GM19438 (cell line): Measurements from ENCODE around the gene SKIC8.

ENCODE experiments used
- ATAC-seq: cut with Tn5 transposase; IDR thresholded peaks from one replicate; pipeline ENCODE4 v1.9.1; 2021; ENCODE audit warnings: low read depth; ENCODE audit not compliant: unreplicated experiment

SKIC8 gene

GRCh38 chr15:78302579-78303312 lies 3.3 kb upstream of the SKIC8 start:
- ATAC-seq: no peak

GRCh38 chr15:78301828-78302227 lies 2.4 kb upstream of the SKIC8 start:
- ATAC-seq: no peak

DNA sequence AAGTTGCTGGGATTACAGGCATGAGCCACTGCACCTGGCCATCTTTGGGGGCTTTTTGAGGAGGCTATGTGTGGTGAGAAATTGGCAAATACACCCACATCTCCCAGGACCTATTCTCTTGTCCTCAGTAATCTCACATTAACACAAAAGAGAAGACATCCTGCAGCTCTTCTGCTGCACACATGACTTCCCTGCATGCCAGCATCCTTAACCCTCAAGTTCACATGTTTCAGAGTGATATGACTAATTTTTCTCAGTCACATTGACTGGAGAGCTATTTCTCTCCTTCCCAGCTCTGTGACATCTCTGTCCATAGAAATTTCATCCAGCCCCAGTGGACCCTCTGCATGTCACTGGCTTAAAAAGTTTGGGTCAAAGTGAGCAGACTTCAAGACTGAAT lies 1.9 kb upstream of the SKIC8 start:
- ATAC-seq: no peak

DNA sequence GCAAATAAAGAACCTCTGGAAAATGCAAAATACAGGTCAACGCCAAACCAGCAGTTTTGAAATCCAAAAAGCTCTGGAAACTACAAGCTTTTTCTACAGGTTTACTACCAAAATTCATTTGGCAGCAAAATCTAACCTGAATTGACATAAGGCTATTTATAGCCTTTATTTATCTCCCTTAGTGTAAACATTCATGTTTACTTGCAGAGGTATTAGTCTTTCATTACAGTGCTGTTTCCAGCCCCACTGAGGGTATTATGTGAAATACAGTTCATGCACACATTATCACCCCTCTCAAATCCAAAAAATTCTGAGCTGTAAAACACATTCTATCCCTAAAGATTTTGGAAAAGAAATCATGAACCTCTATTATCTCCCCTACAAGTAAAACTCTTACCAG lies 7.2 kb downstream of the SKIC8 start:
- no peak for ATAC-seq

DNA sequence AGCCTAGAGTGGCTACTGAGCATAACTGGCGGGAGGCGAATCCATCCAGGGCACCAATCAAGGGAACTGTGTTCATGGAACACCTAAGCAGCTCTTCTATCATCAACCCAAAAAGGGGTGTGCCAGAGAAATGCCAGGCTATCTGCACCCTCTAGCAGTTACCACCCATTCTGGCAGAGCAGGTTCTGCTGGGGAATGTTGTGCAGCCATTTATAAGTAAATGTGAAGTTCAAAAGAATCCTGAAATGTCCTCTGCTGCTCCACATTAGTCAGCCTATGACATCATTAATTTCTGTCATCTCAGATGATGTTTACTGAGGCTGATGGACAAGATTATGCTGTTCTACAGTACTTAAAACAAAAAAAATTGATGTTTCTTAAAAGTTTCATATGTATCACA lies 7.7 kb downstream of the SKIC8 start:
- ATAC-seq: no peak

DNA sequence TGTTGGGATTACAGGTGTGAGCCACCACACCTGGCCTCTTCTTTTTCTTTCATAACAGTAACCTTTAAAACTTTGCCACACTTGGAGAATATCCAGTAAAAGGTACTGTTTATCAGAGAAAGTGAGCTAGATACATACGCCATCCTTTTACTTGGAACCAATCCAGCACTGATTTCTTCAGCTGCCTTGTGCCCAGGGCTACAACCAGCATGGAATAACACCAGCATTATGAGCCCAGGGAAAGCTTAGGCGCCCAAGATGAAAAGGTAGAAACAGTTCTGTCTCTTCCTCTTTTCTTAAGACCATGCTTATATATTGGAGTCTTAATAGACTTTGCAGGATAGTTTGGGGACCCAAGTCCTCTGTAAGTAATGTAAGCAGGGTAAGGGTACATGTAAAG lies 8.4 kb downstream of the SKIC8 start:
- ATAC-seq: no peak

- ATAC-seq: no peak
Measured at GRCh38 chr15:78290222-78290621, 9.2 kb downstream of the SKIC8 start.

DNA sequence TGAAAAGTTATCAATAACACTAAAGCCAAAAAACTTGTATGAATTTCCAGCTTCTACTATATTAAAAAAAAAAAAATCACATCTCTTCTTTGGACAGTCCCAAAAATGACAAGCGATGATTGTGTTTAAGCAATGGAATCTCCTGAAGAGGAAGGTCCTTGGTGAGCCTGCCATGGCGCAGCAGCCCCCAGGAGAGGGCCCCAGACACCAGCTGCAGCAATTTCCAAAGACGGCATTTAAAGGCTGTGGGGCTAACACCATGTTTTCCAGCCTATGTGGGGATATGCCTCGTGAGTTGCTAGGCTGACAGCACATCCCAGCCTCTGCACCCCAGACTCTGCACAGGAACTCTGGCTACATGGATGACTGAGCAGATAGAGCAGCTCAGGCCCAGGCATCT lies 14.7 kb downstream of the SKIC8 start:
- no peak for ATAC-seq

- ATAC-seq: no peak
Measured at GRCh38 chr15:78282324-78282723, 17.1 kb downstream of the SKIC8 start.

GRCh38 chr15:78280319-78281072 lies 18.9 kb downstream of the SKIC8 start:
- no peak for ATAC-seq

DNA sequence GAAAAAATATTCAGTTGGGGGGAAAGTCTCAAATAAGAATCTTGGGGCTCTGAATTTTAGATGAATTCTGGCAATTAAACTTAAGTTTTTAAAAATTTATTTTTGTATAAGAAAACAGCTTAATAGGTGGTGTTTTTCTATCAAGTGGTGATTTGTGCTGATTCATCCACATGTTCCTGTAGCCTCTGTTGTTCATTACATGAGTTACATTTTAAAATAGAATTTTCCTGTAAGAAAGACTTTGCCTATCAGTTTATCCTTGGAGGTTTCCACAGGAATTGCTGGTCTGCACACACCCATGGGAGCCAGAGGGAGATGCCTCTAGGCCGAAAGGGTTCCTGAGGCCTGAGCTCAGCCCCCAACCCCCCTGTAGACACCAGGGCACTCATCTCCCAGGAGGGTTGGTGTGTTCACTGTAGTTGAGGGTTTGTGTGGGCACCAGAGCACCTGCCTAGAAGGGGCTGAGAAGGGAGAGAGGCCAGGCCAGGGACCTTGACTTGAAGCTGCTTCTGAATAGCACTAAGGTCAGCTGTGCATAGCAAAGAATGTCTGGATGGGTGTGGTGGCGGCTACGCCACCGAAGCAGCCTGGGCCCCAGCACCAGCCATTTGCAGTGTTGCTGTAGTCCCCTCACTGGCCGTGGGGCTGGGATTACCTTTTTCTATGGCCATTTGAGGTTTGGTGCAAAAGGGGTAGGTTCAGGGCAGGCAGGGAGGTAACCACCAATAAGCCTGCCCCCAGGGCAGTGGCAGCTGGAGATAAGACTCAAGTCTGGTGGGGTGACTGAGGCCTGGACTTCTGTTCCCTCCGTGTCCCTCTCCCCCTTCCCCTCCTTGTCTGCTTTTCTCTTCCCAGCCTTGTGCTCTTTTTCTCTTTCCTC lies 23.1 kb downstream of the SKIC8 start:
- no peak for ATAC-seq

DNA sequence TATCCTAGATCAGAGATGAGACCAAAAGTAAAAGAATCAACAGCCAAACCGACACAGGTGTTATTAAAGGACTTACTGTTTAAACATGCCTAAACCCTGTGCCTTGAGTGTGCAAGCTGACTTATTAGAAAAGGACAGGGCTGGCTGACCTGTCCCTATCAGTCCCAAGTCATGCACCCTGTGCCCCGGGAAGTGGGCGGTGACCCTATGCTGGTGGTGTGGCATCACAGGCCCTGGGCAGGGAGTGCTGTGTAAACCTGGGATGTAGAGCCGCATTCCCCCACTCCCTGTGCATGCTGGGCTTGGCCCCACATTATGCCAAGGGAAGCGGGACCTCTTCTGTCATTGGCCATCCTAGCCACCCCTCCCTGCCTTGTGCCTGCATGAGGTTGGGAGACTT lies 24.4 kb downstream of the SKIC8 start:
- no peak for ATAC-seq

DNA sequence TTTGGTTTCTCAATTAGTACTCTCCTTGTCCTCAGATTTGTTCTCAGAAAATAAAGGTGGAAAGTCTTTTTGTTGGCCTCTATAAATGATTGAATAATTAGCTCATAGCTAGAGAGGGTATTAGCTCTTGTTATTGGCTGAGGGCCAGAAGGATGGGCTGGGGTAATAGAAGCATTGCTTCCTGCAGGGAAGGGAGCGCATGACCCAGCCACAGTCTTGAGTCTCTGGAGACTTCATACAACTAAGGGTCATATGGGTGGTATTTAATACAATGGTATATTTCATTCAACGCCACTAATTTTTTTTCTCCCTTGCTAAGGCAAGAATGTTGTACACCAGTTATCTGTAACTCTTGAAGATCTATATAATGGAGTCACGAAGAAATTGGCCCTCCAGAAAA lies 26.6 kb downstream of the SKIC8 start:
- no peak for ATAC-seq

DNA sequence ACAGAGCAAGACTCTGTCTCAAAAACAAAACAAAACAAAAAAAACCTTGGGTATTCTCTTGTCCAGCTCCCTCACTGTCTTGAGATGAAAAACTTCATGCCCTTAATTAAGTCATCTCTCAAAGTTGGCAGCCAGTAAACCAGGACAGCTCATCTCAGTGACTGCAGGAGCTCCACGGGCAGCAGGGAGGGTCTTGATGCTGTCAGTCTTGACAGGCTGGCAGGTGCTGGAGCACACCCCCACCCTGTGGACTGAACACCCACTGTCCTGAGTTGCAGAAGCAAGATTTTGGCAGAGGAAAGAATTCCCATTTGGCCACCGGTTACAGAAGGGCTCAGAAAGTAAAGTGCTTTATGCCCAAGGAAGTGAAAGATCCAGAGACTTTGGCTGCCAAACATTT lies 27.1 kb downstream of the SKIC8 start:
- ATAC-seq: no peak

GRCh38 chr15:78266806-78267205 lies 32.6 kb downstream of the SKIC8 start:
- ATAC-seq: no peak

- ATAC-seq: no peak
Measured at GRCh38 chr15:78266229-78266628, 33.2 kb downstream of the SKIC8 start.

- no peak for ATAC-seq
Measured at GRCh38 chr15:78265752-78266224, 33.6 kb downstream of the SKIC8 start.

DNA sequence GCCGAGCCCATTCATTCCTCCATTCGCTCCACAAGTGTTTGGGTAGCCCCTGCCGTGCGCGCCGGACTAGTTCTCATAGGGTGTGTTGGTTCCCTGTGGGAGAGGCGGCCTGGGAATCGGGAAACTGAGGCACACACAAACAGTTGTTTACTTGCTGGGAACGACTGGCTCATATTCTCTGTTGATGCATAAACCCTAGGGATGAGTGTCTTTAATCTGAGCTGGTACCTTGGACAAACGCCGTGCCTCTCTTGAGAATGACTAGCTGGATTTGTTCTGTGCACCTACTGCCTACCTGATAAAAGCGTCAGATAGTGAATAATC lies 34.3 kb downstream of the SKIC8 start:
- no peak for ATAC-seq

DNA sequence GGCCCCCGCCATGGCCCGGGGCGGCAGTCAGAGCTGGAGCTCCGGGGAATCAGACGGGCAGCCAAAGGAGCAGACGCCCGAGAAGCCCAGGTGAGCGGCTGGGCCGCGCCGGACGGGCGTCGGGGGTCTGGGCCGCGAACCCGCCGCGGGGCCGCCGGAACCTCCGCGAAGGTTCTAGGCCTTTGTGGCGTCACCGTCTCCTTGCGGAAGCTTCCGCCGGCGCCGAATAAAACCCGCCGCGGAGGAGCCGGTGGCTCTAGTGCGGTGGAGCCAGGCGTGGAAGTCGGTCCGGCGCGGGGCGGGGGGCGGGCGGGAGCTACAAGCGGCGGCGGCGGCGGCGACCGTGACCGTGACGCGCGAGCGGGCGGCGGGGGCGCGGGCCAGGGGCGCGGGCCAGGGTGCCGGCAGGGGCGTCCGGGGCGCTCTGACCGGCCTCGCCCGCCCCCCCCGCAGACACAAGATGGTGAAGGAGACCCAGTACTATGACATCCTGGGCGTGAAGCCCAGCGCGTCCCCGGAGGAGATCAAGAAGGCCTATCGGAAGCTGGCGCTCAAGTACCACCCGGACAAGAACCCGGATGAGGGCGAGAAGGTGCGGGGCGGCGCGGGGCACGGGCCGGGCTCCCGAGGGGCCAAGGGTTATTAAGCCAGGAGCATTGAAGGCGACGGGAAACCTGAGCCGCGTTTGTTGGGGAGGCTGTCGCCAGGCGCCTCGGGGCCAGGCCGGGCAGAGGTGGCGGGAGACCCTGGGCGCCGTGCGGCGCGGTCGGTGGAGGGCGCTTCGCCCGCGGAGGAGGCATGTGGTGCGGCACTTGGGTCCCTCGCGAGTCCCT lies 34.9 kb downstream of the SKIC8 start, which contains the start of gene DNAJA4:
DNAJA4 (plus strand) TSS at position 259 of the 833 bp plus-strand sequence; CDS start at position 461, 202 bp downstream.
- ATAC-seq: no peak

DNA sequence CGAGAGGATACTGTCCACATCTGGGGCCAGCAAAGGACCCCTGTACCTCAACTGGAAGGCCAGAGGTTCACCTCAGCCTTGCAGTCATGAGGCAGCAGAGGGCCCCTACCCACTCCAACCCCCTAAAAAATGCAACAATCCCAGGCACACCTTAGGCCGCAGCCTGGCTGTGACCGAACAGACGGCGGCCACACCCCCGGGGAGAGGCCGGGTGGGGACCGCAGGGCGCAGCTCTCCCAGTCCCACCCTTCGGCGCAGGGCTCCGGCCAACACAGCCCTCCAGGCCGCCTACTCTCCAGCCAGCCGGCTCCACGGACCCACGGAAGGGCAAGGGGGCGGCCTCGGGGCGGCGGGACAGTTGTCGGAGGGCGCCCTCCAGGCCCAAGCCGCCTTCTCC lies 35.5 kb downstream of the SKIC8 start:
- ATAC-seq: no peak
